ENCODE data around the gene AXIN1.
A peak's percentile ranks its signal among the peaks of the same experiment; 100 is the strongest.

AXIN1 gene

DNA sequence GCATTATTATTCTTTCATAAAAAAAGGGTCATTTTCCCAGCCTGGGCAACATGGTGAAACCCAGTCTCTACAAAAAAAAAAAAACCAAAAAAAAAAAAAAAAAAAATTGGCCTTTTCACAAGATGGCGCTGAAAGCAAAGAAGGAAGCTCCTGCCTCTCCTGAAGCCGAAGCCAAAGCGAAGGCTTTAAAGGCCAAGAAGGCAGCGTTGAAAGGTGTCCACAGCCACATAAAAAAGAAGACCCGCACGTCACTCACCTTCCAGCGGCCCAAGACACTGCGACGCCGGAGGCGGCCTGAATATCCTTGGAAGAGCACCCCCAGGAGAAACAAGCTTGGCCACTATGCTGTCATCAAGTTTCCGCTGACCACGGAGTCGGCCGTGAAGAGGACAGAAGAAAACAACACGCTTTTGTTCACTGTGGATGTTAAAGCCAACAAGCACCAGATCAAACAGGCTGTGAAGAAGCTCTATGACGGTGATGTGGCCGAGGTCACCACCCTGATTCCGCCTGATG, 34.2 kb upstream of the AXIN1 start:
- Histone ChIP-seq H3K4me3 (ENCODE audit: severe bottlenecking) (no peak overlapping the region), H3K36me3 (ENCODE audit: low read depth) (no peaks in the 10 kb centered on the region), H3K27ac (ENCODE audit: poor library complexity, severe bottlenecking) (no peak overlapping the region), H3K9me3 (ENCODE audit: severe bottlenecking) (no peaks in the 10 kb centered on the region), H3K4me1 (ENCODE audit: insufficient read depth, poor library complexity, severe bottlenecking) (peaks cover 7% of the 10 kb centered on the region), H3K27me3 (ENCODE audit: insufficient read depth, poor library complexity, severe bottlenecking) (no peaks in the 10 kb centered on the region)
- TF ChIP-seq CTCF (IDR thresholded peaks at IDR 0.05; ENCODE audit: poor library complexity, severe bottlenecking), result peak; percentile 32
- DNase-seq (ENCODE audit: low spot score) (no peak), ATAC-seq (ENCODE audit: low read depth) (no peak)

DNA sequence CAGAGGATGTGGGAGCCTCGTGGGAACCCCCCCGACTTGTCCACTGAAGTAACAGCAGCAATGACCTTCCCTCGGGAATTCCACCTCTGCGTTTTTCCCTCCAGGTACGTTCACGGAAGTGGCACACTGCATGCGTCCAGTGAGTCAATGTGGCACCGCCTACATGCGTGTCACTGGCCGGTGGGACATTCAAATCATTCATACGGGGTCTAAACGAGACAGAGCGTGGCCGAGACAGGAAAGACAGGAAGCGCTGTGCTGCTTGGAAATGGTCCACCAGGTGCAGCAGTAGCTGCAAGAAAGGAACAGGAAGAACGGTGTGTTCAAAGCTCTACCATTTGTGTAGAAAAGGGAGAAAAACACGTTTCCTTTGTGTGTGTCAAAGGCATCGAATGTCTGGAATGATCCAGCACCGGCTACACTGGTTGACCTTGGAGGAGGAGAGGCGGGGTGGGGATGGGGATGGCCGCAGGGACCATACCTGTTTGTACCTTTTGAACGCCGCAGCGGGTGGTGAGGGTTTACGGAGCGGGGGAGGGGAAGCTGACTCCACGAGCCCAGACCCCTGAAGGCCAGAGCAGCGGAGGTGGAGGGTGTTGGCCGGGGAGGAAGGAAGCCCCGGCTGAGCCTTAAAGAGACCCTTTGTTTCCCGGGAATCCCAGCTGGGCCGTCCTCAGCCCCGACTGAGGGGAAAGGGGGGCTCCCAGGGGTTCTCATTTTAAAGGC, 31.0 kb upstream of the AXIN1 start:
- H3K27ac ChIP-seq (ENCODE audit: poor library complexity, severe bottlenecking), result peak overlapping the region; percentile 69
- H3K4me1 ChIP-seq (ENCODE audit: insufficient read depth, poor library complexity, severe bottlenecking), result peaks cover 7% of the 10 kb centered on the region
- no peaks in the 10 kb centered on the region for H3K36me3 ChIP-seq (ENCODE audit: low read depth)
- ATAC-seq (ENCODE audit: low read depth), result peak; percentile 56
- no peak for TF ChIP-seq CTCF (IDR thresholded peaks at IDR 0.05; ENCODE audit: poor library complexity, severe bottlenecking)
- H3K27me3 ChIP-seq (ENCODE audit: insufficient read depth, poor library complexity, severe bottlenecking), result no peaks in the 10 kb centered on the region
- no peak overlapping the region for H3K4me3 ChIP-seq (ENCODE audit: severe bottlenecking)
- H3K9me3 ChIP-seq (ENCODE audit: severe bottlenecking), result no peaks in the 10 kb centered on the region
- peak; percentile 75 for DNase-seq (ENCODE audit: low spot score)

- Histone ChIP-seq H3K27me3 (ENCODE audit: insufficient read depth, poor library complexity, severe bottlenecking) (no peaks in the 10 kb centered on the region), H3K4me1 (ENCODE audit: insufficient read depth, poor library complexity, severe bottlenecking) (peaks cover 7% of the 10 kb centered on the region), H3K36me3 (ENCODE audit: low read depth) (peaks cover 2% of the 10 kb centered on the region; the same call in 1 of the 2 replicates), H3K27ac (ENCODE audit: poor library complexity, severe bottlenecking) (peak within 1 kb of the TSS; percentile 69), H3K9me3 (ENCODE audit: severe bottlenecking) (no peaks in the 10 kb centered on the region), H3K4me3 (ENCODE audit: severe bottlenecking) (peak within 1 kb of the TSS; percentile 59)
- ATAC-seq (ENCODE audit: low read depth) (no peak), DNase-seq (ENCODE audit: low spot score) (no peak)
- no peak for TF ChIP-seq CTCF (IDR thresholded peaks at IDR 0.05; ENCODE audit: poor library complexity, severe bottlenecking)
Observed at GRCh38 chr16:381789-382717, 29.5 kb upstream of the AXIN1 start, which contains the start of gene PGAP6. Gene PGAP6 (minus strand): TSS chr16:381978. CDS start chr16:381821, 157 bp downstream.

DNA sequence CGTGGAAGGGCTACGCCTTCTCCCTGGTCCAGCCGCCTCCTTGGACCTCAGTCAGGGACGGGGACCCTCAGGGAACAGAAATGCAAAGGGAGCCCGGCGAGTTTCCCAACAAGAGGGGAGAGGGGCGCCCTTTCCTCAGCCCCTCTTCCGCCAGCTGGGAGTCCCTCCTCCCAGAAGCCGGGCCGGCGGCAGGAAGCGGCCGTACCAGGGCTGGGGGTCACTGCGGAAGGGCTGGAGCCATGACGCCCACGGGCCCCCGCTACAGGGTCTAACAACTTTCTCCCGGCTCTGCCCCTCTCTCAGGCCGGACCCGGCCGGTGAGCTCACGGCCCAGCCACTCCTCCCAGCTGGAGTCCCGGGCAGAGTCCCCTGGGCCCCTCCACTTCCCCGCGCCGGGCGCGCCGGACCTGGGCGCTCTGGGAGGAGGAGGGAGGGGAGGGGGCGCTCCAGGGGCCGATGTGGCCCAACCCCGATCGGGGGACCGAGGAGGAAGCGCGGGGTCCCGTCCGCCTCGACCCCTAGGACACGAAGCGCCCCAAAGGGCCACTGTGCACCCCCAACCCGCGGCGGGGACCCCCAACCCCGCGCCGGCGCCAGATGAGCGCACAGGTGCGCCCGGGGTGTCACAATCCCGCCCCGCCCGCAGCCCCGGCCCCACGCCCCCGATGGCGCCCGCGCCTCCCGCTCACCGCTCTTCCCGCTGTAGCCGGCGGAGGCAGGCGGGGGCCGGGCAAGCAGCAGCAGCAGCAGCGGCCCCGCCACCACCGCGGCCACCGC, 28.7 kb upstream of the AXIN1 start:
- peak overlapping the region; percentile 69 for H3K27ac ChIP-seq (ENCODE audit: poor library complexity, severe bottlenecking)
- H3K4me1 ChIP-seq (ENCODE audit: insufficient read depth, poor library complexity, severe bottlenecking), result peaks cover 7% of the 10 kb centered on the region
- peaks cover 7% of the 10 kb centered on the region; the same call in 1 of the 2 replicates for H3K36me3 ChIP-seq (ENCODE audit: low read depth)
- no peaks in the 10 kb centered on the region for H3K27me3 ChIP-seq (ENCODE audit: insufficient read depth, poor library complexity, severe bottlenecking)
- no peaks in the 10 kb centered on the region for H3K9me3 ChIP-seq (ENCODE audit: severe bottlenecking)
- DNase-seq (ENCODE audit: low spot score) (peak; percentile 55), ATAC-seq (ENCODE audit: low read depth) (peak; percentile 24)
- peak overlapping the region; percentile 59 for H3K4me3 ChIP-seq (ENCODE audit: severe bottlenecking)
- TF ChIP-seq CTCF (IDR thresholded peaks at IDR 0.05; ENCODE audit: poor library complexity, severe bottlenecking), result no peak
